Activated CD8-positive, alpha-beta memory T cell treated with anti-CD3 and anti-CD28 coated beads for 36 hours (primary cell): Measurements from ENCODE around the gene TMEM72. TPM values are rescaled to one million over a fixed set of nuclear protein-coding genes. Genes with fewer than 3 reads are reported as not detected.

Experiments used
- CTCF ChIA-PET: fragments of 350-600 bp; sonication (Branson Sonifier 250); formaldehyde crosslinking; loops from one replicate; lab custom pipeline; 2021; ENCODE audit warnings: antibody characterized with exemption; lab: Charles Lee
- POLR2A ChIA-PET: fragments of 350-600 bp; sonication (Branson Sonifier 250); formaldehyde crosslinking; loops from one replicate; lab custom pipeline; 2021; ENCODE audit warnings: antibody characterized with exemption; lab: Charles Lee
- total RNA-seq, 2 experiments: library from RNA; stranded (reverse); gene quantifications; one replicate each; pipeline ENCODE4 v1.2.3, GENCODE V29; 2021

TMEM72 gene
- total RNA-seq, 2 experiments from 2014 or later, result not detected

GRCh38 chr10:44885710-44886109 lies 25.4 kb upstream of the TMEM72 start:
- POLR2A ChIA-PET, result no interaction called here
- CTCF ChIA-PET, result no interaction called here

GRCh38 chr10:44886966-44887365 lies 24.2 kb upstream of the TMEM72 start:
- ChIA-PET CTCF (no interaction called here), POLR2A (no interaction called here)

- CTCF ChIA-PET, result interaction anchor here (1.3 kb wide), 1 partner anchor 23 kb away, joined by 3 read pairs; no protein-coding TSS in a partner anchor
- POLR2A ChIA-PET, result no interaction called here
These were observed 22.3 kb upstream of the TMEM72 start for GRCh38 chr10:44888886-44889285.

- ChIA-PET CTCF (no interaction called here), POLR2A (no interaction called here)
These were observed 21.3 kb upstream of the TMEM72 start for GRCh38 chr10:44889834-44890233.

GRCh38 chr10:44890696-44891563 lies 20.2 kb upstream of the TMEM72 start:
- CTCF ChIA-PET, result interaction anchor here (0.6 kb wide), 1 partner anchor 85 kb away, joined by 3 read pairs; no protein-coding TSS in a partner anchor
- POLR2A ChIA-PET, result no interaction called here

GRCh38 chr10:44891721-44892120 lies 19.4 kb upstream of the TMEM72 start:
- POLR2A ChIA-PET, result no interaction called here
- CTCF ChIA-PET, result interaction anchor here (0.6 kb wide), 1 partner anchor 84 kb away, joined by 3 read pairs; no protein-coding TSS in a partner anchor

GRCh38 chr10:44893604-44894468 lies 17.3 kb upstream of the TMEM72 start:
- CTCF ChIA-PET, result no interaction called here
- POLR2A ChIA-PET, result no interaction called here

- ChIA-PET POLR2A (no interaction called here), CTCF (no interaction called here)
These were observed 16.4 kb upstream of the TMEM72 start for GRCh38 chr10:44894691-44895090.

GRCh38 chr10:44895280-44895679 lies 15.9 kb upstream of the TMEM72 start:
- POLR2A ChIA-PET, result no interaction called here
- CTCF ChIA-PET, result interaction anchor here (1.2 kb wide), 1 partner anchor 37 kb away, joined by 4 read pairs; no protein-coding TSS in a partner anchor

- ChIA-PET POLR2A (no interaction called here), CTCF (no interaction called here)
These were observed 14.1 kb upstream of the TMEM72 start for GRCh38 chr10:44897049-44897448.

GRCh38 chr10:44898665-44899064 lies 12.5 kb upstream of the TMEM72 start:
- ChIA-PET CTCF (interaction anchor here (0.9 kb wide), 1 partner anchor 17 kb away, joined by 3 read pairs; no protein-coding TSS in a partner anchor), POLR2A (no interaction called here)

- ChIA-PET POLR2A (no interaction called here), CTCF (no interaction called here)
These were observed 11.6 kb upstream of the TMEM72 start for GRCh38 chr10:44899450-44900080.

- CTCF ChIA-PET, result no interaction called here
- POLR2A ChIA-PET, result no interaction called here
These were observed 8.1 kb upstream of the TMEM72 start for GRCh38 chr10:44902941-44903545.

GRCh38 chr10:44906486-44906885 lies 4.7 kb upstream of the TMEM72 start:
- POLR2A ChIA-PET, result no interaction called here
- CTCF ChIA-PET, result no interaction called here

GRCh38 chr10:44907556-44907955 lies 3.6 kb upstream of the TMEM72 start:
- CTCF ChIA-PET, result no interaction called here

GRCh38 chr10:44908066-44908749 lies 2.9 kb upstream of the TMEM72 start:
- POLR2A ChIA-PET, result no interaction called here
- CTCF ChIA-PET, result no interaction called here

More at GRCh38 chr10:44907556-44907955, 3.6 kb upstream of the TMEM72 start:
- POLR2A ChIA-PET, result no interaction called here

GRCh38 chr10:44908936-44909630 lies 2.1 kb upstream of the TMEM72 start:
- ChIA-PET CTCF (no interaction called here), POLR2A (no interaction called here)

GRCh38 chr10:44909910-44910309 lies 1.2 kb upstream of the TMEM72 start:
- ChIA-PET POLR2A (no interaction called here), CTCF (no interaction called here)
